Measurements from ENCODE around the gene RAI1. TPM values are rescaled to one million over a fixed set of nuclear protein-coding genes. Genes with fewer than 3 reads are reported as not detected.

RAI1 gene
- total RNA-seq, 1 donor from 2014 or later: 40.1 TPM

DNA sequence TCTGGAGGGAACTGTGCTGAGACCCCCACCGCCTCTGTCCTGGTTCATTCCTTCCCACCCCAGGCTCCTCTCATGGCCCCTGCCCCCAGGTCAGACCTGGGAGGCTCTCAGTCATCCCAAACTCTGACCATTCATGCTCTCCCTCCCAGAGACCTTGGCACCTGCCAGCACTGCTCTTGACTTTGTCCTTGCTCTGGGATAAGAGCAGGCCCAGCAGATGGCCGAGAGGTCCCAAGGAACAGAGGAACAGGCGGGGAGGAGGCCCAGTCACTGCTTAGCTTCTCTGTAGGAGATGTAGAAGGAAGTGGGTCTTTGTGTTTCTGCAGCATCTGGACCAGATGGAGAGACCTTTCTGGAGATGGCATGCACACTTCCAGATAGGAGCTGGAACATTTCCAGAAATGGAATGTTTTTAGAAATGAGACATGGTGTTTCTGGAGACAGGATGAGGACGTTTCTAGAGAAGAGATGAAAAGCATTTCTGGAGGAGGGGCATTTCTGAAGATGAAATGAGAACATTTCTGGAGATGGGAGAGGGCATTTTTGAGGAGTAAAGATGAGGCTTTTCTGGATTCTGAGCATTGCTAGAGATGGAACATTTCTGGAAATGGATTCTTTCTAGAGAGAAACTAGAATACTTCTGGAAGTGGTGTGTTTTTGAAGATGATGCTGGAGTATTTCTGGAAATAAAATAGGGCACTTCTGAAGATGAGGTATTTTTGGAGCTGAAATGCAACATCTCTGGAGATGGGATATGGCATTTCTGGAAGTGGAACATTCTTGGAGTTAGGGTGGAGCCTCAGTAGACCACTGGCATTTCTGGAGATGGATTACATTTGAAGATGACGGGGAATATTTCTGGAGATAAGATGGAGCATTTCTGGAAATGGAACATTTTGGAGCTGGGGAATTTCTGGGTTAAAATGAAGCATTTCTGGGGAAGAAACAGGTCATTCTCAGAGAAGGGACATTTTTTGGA is 55.2 kb downstream of the RAI1 start:
- Mint-ChIP-seq H3K27me3 (ENCODE audit: unreplicated experiment) (no peaks in the 10 kb centered on the region), H3K4me3 (ENCODE audit: unreplicated experiment) (no peak overlapping the region), H3K36me3 (ENCODE audit: unreplicated experiment) (no peaks in the 10 kb centered on the region), H3K9me3 (ENCODE audit: unreplicated experiment) (no peaks in the 10 kb centered on the region), H3K4me1 (ENCODE audit: unreplicated experiment) (peaks cover 60% of the 10 kb centered on the region), H3K27ac (ENCODE audit: unreplicated experiment) (peak overlapping the region; percentile 64)
- DNase-seq (ENCODE audit: extremely low spot score, unreplicated experiment): no peak
- TF ChIP-seq, protein P1, sequence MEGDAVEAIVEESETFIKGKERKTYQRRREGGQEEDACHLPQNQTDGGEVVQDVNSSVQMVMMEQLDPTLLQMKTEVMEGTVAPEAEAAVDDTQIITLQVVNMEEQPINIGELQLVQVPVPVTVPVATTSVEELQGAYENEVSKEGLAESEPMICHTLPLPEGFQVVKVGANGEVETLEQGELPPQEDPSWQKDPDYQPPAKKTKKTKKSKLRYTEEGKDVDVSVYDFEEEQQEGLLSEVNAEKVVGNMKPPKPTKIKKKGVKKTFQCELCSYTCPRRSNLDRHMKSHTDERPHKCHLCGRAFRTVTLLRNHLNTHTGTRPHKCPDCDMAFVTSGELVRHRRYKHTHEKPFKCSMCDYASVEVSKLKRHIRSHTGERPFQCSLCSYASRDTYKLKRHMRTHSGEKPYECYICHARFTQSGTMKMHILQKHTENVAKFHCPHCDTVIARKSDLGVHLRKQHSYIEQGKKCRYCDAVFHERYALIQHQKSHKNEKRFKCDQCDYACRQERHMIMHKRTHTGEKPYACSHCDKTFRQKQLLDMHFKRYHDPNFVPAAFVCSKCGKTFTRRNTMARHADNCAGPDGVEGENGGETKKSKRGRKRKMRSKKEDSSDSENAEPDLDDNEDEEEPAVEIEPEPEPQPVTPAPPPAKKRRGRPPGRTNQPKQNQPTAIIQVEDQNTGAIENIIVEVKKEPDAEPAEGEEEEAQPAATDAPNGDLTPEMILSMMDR (IDR thresholded peaks at IDR 0.05): no peak

DNA sequence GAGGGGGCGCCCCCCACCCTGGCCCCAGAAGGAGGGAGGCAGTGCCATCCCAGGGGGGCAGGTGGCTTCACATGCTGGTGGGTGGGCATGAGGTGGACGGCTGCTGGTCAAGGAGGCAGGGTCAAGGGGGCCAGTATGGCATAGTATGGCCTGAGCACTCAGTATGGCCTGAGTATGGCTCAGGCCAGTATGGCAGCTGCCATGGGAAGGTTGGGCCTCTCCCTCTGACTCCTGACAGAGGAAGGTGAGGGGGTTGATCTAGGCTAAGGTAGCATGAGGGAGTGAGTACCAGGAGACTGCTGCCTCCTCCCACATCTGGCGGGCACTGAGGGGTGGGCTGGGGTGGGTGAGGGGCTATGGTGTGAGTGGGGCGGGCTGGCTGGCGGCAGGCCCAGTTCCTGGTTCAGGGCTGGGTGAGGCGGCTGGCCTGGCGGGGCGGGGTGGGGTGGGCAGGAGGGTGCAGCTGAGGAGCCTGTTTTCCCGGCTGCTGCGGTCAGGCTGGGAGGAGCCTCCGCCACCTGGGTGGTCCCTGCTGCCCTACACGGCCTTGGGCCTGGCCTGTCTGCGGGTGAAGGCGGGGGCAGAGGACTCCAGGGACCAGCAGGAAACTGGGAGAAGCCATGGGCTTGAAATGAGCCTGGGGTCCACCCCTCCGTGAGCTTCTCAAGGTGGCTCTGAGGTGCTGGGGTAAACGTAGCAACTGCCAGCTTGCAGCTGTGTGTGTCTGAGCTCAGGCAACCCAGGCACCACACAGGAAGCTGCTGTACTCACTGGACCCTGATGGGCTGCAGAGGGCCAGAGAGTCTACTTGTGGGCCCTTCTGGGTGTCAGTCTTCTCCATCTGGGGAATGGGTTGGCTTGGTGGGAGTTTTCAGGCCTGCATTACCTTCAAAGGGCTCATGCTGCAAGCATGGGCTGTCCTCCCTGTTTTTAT is 57.0 kb downstream of the RAI1 start:
- Mint-ChIP-seq H3K27me3 (ENCODE audit: unreplicated experiment) (no peaks in the 10 kb centered on the region), H3K27ac (ENCODE audit: unreplicated experiment) (peak overlapping the region; percentile 75), H3K36me3 (ENCODE audit: unreplicated experiment) (no peaks in the 10 kb centered on the region), H3K4me1 (ENCODE audit: unreplicated experiment) (peaks cover 69% of the 10 kb centered on the region), H3K4me3 (ENCODE audit: unreplicated experiment) (no peak overlapping the region), H3K9me3 (ENCODE audit: unreplicated experiment) (no peaks in the 10 kb centered on the region)
- DNase-seq (ENCODE audit: extremely low spot score, unreplicated experiment): no peak
- TF ChIP-seq, protein P1 (IDR thresholded peaks at IDR 0.05): no peak

DNA sequence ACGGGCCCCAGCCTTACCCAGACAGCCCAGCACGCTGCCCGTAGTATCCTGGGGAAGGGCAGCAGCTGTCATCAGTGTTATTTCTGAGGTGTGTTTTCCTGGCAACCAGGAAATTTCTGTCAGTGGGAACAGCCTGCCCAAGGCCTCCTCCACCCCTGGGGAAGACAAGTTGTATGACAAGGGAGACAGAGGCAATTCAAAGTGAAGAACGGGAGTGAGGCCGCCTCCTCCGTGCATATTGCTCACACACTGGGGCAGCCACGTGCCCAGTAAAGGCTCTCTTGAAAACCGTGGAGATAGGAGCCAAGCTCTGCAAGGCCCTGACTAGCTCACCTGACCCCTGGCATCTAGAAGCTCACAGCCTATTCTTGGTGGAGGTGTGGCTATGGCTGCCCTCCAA is 57.6 kb downstream of the RAI1 start:
- Mint-ChIP-seq H3K36me3 (ENCODE audit: unreplicated experiment) (no peaks in the 10 kb centered on the region), H3K27me3 (ENCODE audit: unreplicated experiment) (no peaks in the 10 kb centered on the region), H3K27ac (ENCODE audit: unreplicated experiment) (peak overlapping the region; percentile 75), H3K4me3 (ENCODE audit: unreplicated experiment) (no peak overlapping the region), H3K4me1 (ENCODE audit: unreplicated experiment) (peaks cover 64% of the 10 kb centered on the region), H3K9me3 (ENCODE audit: unreplicated experiment) (no peaks in the 10 kb centered on the region)
- no peak for DNase-seq (ENCODE audit: extremely low spot score, unreplicated experiment)
- TF ChIP-seq, protein P1 (IDR thresholded peaks at IDR 0.05): no peak

DNA sequence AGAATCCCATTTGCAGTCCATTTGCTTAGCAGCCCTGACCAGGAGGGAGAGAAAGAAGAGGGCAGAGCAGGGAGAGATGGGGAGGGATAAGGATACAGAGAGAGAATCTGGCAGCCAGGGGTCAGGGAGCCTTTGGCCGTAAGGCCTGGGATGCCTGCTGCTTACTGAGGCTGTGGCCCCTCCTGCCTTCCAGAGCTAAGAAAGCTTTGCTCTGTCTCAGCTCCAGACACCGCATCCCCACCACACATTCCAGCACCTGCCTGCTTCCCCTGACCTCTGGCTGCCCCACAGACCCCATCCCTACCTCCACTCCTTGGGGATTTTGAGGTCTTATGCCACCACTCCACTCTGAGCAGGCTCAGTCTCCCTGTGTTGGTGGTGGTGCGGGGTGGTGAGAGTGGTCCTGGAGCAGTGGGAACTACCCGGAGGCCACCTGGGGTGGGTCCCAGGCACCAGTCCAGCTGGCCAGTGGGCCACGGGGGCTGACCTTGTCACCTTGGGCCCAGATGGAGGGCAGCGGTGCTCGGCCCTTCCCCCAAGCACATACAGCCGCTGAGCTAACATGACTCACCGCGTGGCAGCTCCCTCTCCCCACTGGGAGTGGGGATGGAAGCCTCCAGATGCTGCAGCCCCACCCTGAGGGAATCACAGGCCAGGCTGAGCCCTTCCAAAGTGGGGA is 58.3 kb downstream of the RAI1 start:
- Mint-ChIP-seq H3K27ac (ENCODE audit: unreplicated experiment) (peak overlapping the region; percentile 75), H3K4me3 (ENCODE audit: unreplicated experiment) (no peak overlapping the region)
- no peak for DNase-seq (ENCODE audit: extremely low spot score, unreplicated experiment)

More for the DNA sequence above, 58.3 kb downstream of the RAI1 start:
- Mint-ChIP-seq H3K4me1 (ENCODE audit: unreplicated experiment) (peaks cover 63% of the 10 kb centered on the region), H3K9me3 (ENCODE audit: unreplicated experiment) (no peaks in the 10 kb centered on the region), H3K36me3 (ENCODE audit: unreplicated experiment) (no peaks in the 10 kb centered on the region), H3K27me3 (ENCODE audit: unreplicated experiment) (no peaks in the 10 kb centered on the region)
- TF ChIP-seq, protein P1 (IDR thresholded peaks at IDR 0.05): no peak
